ENCODE results near the gene NDST3.

NDST3 gene

DNA sequence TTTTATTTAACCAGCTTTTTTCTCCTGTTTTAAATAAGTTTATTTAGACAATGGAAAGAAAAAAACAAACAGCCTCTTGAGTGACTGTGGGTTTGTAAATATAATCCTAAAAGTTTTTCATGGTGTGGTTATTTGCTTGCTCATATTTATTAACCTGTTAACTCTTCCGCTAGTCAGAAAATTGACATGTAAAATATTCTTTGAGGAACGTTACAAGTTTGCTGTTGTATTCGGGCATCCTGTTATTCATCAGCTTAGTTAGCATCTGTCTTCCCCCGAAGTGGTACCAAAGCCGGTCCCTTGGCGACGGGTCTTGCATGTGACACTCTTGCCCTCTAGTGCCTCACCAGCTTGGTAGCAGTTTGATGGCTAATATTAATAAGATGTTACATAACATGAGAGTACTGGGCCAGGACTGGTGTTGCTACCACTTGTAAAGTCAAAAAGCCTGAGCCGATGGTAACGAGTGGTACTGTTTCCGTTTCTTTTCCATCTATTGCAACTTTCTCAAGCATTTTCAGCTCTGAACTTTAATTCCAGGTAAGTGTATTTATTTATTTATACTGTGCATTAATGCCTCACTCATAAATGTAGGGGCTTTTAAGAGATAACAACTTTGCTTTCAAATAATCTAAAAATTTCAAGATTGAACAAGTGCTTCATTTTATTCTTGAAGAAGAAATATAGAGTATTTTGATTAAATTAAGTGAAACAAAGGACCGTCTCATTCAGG lies at the start of gene NDST3:
Gene NDST3 (plus strand): TSS at position 434 of the 733 bp plus-strand sequence. CDS start 19,425 bp downstream, outside the sequence.
- DNase-seq (ENCODE audit: low spot score) = peak; percentile 15

DNA sequence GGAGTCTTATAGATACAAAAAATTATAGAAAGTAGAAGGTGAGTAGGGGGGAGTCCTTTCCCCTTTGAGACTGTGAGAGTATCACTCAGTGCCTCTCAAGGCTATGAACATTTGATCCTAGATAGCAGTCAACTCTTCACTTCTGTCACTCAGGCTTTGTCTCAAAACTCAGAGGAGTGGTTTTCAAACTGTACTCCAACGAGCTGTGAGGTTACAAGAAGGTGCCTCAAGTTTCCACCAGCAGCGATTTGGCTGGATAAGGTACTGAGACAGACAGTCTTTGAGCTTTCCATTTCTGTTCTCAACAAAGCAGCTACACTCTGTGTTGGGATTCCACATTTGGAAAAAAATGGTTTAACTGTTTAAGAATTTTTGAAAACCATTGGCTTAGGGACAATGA lies 48.0 kb upstream of the NDST3 start:
- no peak for DNase-seq (ENCODE audit: low spot score)

DNA sequence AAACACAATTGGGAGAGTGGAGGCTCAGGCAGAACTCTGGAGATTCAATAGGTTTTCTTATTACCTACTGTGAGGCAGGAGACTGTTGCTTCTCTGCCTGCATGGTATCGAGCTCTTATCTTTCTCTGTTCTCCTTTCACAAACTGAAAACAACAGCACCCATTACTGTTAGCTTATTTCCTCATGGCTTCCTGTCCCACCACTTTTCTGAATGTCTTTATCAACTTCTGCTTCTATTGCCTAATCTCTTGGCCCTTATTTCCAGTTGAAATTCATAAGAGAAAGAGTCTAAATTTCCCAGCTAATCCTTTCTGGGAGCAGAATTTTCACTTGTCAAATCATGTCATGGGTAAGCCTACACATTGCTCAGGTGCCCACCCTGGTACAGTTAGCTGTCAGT lies 46.8 kb upstream of the NDST3 start:
- DNase-seq (ENCODE audit: low spot score) = no peak

DNA sequence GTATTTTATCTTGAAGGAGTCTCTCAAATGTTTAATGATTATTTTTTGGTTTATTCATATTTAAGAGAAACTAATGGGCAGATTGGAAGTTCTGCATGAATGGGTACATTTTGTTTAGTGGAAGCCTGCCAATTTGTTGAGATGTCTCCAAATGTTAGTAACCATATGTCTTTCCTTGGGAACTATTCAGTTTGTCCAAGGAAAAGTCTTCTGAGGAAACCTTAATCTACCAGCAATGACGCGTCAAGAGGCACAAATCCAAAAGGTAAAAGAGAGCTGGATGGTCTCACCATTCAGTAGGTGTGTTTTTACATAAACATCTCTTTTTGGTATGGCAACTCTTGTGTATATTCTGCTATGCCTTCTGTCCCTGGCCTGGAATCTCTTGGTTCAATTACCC lies 37.4 kb upstream of the NDST3 start:
- no peak for DNase-seq (ENCODE audit: low spot score)

DNA sequence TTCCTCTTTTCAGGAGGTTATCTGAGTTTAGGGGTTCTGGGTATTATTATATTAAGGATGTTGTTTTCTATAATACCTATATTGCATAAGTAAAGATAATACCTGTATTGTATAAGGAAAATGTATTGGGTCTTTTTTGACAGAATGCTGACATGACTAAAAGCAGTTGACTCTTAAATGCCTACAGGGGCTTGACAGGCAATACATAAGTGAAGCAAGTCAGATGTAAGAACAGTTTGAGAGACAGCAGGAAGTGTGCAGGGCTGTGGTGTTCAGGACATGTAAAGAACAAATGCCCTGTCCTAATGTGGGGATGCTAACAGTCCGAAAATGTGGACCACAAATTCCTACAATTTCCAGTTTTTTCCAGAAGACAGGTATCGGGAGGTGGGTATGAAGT lies 30.2 kb upstream of the NDST3 start:
- no peak for DNase-seq (ENCODE audit: low spot score)

DNA sequence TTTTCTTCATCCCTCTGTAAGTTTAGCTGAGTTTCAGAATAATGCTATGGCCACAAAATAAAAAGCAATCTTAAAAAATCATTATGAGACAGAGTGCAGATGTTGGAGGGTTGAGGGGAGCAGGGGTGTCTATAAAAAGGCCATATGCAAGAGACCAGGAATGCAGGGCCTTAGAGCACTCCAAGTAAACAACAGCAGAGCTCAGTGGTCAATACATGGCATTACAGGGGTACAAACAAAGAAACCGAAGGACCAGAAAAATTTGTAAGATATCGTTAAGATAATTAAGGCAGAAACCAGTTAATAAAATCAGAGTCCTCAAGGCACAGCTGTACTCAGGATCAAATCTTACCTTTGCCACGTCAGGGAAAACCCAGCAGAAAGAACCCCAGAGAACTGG lies 28.4 kb upstream of the NDST3 start:
- DNase-seq (ENCODE audit: low spot score) = no peak

DNA sequence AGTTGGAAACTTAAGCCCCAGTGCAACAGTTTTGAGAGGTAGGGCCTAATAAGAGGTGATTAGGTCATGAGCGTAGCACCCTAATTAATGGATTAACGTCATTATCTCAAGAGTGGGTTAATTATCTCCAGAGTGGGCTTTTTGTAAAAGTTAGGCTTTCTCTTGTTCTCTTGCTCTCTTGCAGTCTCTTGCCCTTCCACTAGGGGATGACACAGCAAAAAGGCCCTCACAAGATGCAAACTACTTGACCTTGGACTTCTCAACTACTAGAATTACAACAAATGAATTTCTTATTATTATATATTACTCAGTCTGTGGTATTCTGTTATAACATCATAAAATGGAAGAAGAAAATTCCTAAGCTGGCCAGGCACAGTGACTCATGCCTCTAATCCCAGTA lies 22.1 kb upstream of the NDST3 start:
- DNase-seq (ENCODE audit: low spot score) = no peak

DNA sequence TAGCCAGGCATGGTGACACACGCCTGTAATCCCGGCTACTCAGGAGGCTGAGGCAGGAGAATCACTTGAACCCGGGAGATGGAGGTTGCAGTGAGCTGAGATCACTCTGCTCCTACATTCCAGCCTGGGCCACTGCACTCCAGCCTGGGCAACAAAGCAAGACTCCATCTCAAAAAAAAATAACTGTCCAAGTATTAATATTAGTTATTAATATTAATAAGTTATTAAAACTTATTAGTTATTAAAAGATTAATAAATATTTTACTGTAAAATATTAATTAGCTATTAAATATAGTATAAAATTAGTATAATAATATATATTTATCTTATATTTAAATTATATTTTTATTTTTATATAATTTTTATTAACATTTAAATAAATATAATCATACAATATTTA lies 19.5 kb upstream of the NDST3 start:
- DNase-seq (ENCODE audit: low spot score) = no peak

DNA sequence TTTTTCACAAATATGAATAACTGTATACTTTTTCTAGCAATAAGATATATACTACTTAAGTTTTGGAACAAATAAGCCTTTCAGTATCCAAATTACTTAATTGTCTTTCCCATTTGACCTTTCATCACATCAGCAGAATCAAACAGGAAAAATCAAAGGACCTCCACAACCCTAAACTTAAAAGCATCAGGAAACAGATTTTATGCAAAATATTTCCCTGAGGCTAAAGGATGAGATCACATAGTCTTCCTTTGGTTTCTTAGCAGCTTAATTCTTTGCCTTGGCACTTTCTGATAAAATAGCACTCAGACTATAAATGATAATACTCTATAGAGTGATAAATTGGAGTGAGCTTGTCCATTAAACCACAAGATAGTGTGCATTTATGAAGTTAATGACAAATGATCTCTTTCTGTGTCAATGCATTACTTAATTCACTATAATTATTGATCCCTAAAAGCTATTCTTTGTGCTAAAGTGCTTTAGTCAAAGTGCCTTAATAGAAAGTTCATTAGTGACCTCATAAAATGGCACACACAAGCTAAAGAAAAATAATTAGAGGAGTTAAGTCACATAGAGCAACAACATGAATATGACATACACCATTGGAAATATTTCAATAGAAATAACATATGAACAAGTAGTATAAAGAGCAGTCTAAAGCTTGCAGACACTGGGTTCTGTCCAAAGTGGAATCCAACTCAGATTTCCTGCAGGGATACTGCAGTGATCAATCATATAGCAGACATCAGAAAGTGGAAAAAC lies 15.7 kb upstream of the NDST3 start:
- DNase-seq (ENCODE audit: low spot score) = no peak

DNA sequence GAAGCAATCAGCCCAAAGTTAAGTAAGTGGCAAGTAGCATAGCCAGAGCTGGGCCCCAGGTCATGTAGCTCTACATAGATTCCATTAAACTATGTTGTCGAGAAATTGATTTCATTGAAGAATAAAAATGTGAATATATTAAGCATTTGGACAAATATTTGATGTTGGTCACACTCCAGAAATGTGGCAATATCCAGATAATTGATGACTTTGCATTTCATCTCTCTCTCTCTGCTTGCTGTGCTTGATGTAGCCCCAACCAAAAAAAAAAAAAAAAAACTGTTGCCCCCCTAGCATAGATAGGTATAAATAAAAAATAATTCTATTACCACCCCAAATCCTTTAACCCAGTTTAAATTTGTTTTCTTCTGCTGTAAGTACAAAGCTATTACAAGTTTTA lies 7.5 kb upstream of the NDST3 start:
- no peak for DNase-seq (ENCODE audit: low spot score)

DNA sequence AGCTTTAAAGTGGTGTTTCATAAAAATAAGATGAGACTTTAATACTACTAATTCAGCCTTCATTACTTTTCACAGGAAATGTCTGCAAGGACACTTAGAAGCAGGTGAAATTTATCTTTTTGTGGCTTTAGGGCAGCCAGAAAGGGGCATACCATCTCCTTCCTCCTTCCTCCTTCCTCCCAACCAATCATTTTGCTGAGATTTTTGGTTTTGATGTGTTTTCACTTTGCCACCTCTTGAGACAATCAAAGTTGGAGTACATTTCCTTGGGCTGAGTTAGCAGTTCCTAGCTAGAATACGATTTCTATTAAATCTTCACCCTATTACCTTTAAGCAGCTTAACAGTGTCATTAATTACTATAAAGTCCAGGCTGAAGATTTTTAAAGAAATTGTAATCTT lies 5.1 kb upstream of the NDST3 start:
- DNase-seq (ENCODE audit: low spot score) = no peak

DNA sequence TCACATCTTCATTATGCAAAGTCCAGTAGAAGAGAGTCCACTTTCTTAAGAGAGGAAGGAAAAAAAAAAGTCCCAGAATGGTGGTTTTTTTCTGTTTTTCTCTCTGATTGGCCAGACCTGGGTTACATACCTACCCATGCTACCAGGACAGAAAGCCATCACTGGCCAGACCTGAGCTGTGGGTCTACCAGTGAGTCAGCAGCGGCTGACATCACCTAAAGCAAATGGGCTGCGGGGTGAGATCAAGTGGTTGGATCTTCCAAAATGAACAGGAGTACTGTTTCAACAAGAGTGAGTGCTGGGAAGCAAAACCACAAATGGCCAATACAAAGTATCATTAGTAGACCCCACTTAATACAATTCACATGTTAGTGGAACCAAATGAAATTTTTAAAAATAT lies 1.6 kb upstream of the NDST3 start:
- no peak for DNase-seq (ENCODE audit: low spot score)

DNA sequence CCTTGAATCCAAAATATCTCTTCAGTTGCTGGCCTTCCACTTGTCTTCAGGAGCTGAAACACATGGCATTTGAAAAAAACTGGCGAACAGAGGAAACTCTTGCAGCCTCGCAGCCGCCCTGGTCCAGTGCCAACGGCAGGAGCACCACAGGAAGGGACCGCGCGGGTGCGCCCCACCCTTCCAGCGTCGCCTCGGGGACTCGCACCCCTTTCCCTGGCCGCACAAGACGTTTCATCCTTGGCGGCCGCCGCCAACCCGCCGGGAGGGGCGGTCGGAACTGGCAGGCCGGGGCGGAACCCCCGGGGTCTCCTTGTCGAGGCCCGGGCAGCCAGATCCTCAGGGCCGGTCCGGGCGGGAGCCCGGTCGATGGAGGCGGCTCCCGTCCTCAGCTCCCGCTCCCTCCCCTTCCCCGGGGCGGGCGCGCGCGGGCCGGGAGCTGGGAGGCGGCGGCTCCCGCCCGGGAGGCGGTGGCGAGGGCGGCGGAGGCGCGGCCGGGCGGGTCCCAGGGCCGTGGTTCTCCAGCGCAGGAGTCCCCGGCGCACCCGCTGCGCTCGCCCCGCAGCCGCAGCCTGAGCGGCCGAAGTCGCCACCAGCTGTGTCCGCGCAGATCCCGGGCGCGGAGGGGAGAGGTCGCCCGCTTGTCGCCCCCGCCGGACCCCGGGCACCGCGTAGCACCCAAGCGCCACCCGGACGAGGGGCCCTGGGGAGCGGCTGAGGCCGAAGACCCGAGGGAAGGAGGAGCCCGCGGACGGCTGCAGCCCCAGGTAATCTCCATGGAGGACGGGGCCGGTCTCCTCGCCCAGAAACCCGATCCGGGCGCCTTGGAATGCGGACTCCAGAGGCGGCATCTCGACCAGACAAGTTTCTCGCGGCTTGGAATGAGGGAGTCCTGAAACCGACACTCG lies 886 bp upstream of the NDST3 start:
- DNase-seq (ENCODE audit: low spot score) = no peak

DNA sequence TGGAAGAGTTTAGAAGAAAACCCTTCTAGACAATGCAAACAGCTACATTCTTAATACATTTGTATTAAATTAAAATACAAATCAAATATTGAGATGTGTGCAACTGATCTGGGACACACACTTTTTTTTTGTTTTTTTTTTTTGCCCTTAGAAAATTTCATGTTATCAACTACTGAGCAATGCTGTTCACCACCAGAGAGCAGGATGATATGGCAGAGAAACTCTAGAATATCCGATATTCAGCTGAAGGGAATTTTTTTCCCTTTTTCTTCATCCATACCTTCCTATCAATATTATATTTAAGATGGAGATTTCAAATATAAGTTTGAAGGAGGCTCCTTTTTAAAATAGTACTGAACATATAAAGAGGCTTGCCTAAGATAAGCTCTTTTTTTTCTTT lies 1.0 kb downstream of the NDST3 start:
- DNase-seq (ENCODE audit: low spot score) = no peak

DNA sequence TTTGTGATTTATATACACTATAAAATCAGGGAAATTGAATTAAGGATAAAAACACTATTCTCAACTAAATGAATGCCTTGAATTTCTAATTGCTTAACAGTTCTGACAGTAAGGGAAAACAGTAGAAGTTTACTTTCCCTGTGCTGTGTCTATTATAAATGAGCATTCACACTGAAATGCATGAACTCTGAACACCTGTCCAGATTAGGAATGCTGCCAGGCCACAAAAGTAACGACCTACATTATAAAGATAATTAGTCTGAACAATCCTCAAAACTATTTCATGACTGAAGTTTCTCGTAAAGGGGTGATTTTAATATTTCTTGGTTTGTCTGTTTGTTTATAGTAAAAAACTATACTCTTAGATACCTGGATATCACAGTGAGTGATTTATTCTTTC lies 2.0 kb downstream of the NDST3 start:
- DNase-seq (ENCODE audit: low spot score) = no peak

DNA sequence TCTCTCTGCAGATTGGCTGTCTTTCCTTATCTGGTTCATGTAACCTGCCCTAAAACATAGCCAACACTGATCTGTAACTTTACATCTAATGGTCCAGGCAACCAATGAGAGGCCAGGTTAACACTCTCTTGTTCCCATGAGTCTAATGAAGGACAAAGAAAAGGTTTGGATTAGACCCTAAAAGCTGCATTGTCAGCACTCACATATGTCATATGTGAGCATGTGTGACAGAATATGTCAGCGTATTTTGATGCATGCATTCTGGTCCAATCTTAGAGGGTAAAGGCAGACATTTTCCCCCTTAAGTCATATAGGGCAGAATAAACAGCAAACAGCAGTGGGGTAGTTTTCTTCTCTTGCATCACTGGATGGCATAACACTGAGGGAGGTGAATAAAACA lies 3.7 kb downstream of the NDST3 start:
- DNase-seq (ENCODE audit: low spot score) = no peak

DNA sequence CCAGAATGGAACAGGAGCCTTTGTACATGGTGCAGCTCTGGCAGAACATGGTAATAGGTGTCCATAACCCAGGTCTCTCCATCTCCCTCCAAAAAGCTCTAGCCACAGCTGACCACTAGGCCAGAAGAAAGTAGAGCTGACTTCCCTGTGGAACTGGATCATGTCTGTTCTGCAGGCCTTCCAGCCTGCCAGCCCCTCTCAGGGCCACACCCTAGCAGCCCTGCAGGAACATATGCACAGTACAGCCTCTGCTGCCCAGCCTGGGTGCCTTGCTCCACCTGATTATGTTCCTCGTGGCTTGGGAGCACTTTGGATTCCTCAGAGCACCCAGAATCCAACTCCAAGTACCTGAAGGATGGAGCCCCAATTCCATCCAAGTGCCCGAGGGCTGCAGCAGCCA lies 12.0 kb downstream of the NDST3 start:
- no peak for DNase-seq (ENCODE audit: low spot score)

DNA sequence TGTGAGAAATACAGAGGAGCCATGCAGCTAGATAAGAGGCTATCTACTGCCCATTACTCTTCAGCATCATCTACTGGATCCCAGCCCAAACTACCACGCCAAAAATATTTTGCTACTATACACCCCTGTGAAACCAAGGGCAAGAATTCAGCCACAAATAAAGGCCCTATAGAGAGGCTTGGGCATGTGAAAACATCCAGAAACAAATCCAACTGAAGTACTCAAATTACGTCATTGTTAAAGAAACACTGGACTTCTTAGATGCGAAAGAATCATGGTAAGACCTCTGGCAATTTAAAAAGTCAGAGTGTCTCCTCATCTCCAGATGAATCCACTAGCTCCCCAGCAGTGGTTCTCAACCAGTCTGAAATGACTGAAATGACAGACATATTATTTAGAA lies 12.8 kb downstream of the NDST3 start:
- no peak for DNase-seq (ENCODE audit: low spot score)

DNA sequence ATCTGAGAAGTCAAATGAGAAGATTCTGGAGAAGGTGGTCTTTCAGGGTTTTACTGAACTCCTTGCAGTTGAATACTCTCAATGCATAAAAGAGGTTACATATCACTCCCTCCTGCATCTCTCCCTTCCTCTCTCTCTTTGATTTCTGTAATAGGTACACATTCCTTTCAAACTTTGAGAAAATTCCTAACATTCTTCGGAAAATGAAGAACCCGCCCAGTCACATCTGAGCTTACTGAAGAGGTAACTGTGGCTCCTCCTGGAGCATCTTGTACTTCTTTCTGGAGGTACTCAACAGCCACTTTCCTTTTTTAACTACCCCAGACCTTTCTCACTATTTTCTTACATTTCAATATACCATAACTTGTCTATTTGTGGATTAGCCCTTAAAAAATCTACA lies 24.7 kb downstream of the NDST3 start:
- no peak for DNase-seq (ENCODE audit: low spot score)

DNA sequence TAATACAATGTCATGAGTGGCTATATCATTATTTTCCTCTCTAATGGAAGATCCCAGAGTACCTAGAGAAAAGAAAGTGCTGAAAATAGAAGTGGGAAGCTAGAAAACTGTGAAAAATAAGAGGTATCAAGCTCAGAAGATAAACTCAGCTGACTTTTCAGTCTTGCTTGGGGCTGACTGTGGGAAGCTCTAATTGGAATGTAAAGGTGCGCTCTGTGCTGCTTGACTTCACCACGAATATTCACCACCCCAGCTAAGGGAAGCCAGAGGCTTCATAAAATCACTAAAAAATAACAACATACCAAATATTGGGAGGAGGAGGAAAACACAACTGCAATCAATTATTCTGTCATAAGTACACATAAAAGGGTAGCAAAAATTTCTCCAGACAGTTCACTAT lies 25.1 kb downstream of the NDST3 start:
- no peak for DNase-seq (ENCODE audit: low spot score)

DNA sequence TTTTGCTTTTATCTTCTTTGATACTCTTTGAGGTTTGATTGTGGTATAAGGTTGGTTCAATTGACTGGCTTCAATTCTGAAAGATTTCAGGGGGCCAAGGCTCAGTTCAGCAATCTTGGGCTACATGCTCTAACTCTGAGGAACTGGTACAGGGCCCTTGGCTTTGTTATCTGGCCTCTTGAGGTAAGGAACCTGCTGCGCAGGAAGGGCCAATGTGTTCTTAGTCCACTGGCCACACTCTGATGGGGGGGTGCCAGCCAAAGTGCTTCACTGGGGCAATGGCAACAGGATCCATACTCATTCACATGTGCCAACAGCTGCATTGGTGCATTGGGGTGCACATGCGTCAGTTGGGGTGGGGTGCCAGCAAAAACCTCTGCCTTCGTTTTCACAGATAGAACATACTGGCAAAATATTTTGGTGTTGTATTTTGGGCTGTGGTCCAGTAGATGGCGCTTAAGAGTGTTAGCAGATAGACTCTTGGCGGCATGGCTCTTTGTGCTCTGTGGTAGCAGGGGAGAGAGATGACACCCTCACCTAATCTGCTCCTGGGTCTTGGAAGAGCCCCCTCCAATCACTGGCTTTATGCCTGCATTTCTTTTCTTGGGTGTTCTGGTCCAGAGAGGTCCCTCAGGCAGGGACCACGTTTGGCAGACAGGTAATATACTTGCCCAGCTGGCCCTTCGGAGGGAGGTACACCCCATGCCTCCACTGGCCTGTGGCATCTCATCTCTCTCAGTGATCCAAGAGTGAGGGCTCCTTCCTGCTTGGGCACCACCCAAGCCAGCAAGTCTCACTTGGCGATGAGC lies 42.9 kb downstream of the NDST3 start:
- DNase-seq (ENCODE audit: low spot score) = peak; percentile 28

DNA sequence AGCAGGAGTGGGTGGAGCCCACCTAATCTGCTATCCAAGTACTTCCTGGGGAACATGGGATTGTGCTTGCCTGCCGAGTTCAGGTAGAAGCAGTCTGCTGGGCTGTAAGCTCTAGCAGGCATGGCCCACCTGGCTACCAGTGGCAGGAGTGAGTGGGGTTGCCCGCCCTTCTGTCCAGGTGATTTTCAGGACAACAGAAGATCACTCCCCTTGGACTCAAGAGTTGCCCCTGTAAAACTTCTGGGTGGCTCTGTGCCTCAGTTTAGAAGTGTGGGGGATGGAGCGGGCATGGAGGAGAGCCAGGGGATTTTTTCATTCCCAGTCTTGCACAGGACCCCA lies 43.5 kb downstream of the NDST3 start:
- DNase-seq (ENCODE audit: low spot score) = no peak

Measured in activated CD4-positive, alpha-beta T cell treated with anti-CD3 and anti-CD28 coated beads, Interleukin-2, Interleukin-4, amounts not matched to agents 100 ng/mL and 50 ng/mL, durations not matched to agents 16 hours and 8 hours (primary cell).